ENCODE measurements around the gene RABGAP1L.
"Not testable (repeated sequence)": the region's sequence is repeated elsewhere in the genome, so short reads cannot be mapped to it uniquely, and the experiment has no call there.

The RABGAP1L gene

GRCh38 chr1:174301295-174302077 is 142.2 kb downstream of the RABGAP1L start:
- DNase-seq (ENCODE audit: low read depth), result no peak

GRCh38 chr1:174308604-174309003 is 149.3 kb downstream of the RABGAP1L start:
- no peak for DNase-seq (ENCODE audit: low read depth)

- no peak for DNase-seq (ENCODE audit: low read depth)
Observed at GRCh38 chr1:174309490-174309889, 150.2 kb downstream of the RABGAP1L start.

- DNase-seq (ENCODE audit: low read depth), result no peak
Observed at GRCh38 chr1:174314433-174314832, 155.1 kb downstream of the RABGAP1L start.

- no peak for DNase-seq (ENCODE audit: low read depth)
Observed at GRCh38 chr1:174315239-174315638, 155.9 kb downstream of the RABGAP1L start.

- DNase-seq (ENCODE audit: low read depth), result not testable (repeated sequence)
Observed at GRCh38 chr1:174320897-174321296, 161.6 kb downstream of the RABGAP1L start.

- DNase-seq (ENCODE audit: low read depth), result no peak
Observed at GRCh38 chr1:174322202-174322862, 163.0 kb downstream of the RABGAP1L start.

GRCh38 chr1:174324493-174324892 is 165.2 kb downstream of the RABGAP1L start:
- no peak for DNase-seq (ENCODE audit: low read depth)

GRCh38 chr1:174324939-174325338 is 165.6 kb downstream of the RABGAP1L start:
- DNase-seq (ENCODE audit: low read depth), result no peak

- DNase-seq (ENCODE audit: low read depth), result no peak
Observed at GRCh38 chr1:174326278-174326677, 167.0 kb downstream of the RABGAP1L start.

- DNase-seq (ENCODE audit: low read depth), result no peak
Observed at GRCh38 chr1:174333437-174333836, 174.1 kb downstream of the RABGAP1L start.

- DNase-seq (ENCODE audit: low read depth), result no peak
Observed at GRCh38 chr1:174337000-174337681, 177.8 kb downstream of the RABGAP1L start.

GRCh38 chr1:174340404-174340803 is 181.1 kb downstream of the RABGAP1L start:
- DNase-seq (ENCODE audit: low read depth), result not testable (repeated sequence)

- no peak for DNase-seq (ENCODE audit: low read depth)
Observed at GRCh38 chr1:174344162-174344561, 184.8 kb downstream of the RABGAP1L start.

GRCh38 chr1:174352117-174352516 is 192.8 kb downstream of the RABGAP1L start:
- DNase-seq (ENCODE audit: low read depth), result no peak

- no peak for DNase-seq (ENCODE audit: low read depth)
Observed at GRCh38 chr1:174352883-174353608, 193.7 kb downstream of the RABGAP1L start.

GRCh38 chr1:174358344-174358743 is 199.0 kb downstream of the RABGAP1L start:
- no peak for DNase-seq (ENCODE audit: low read depth)

- no peak for DNase-seq (ENCODE audit: low read depth)
Observed at GRCh38 chr1:174358786-174359453, 199.6 kb downstream of the RABGAP1L start.

GRCh38 chr1:174359454-174359805 is 200.1 kb downstream of the RABGAP1L start:
- no peak for DNase-seq (ENCODE audit: low read depth)

GRCh38 chr1:174364996-174365736 is 205.8 kb downstream of the RABGAP1L start:
- no peak for DNase-seq (ENCODE audit: low read depth)

- no peak for DNase-seq (ENCODE audit: low read depth)
Observed at GRCh38 chr1:174366946-174367345, 207.6 kb downstream of the RABGAP1L start.

Measured in activated T-helper 9 cell treated with anti-CD3 and anti-CD28 coated beads, Interleukin-2, amount 50 U/mL, for 16 hours (primary cell).